Stimulated activated CD8-positive, alpha-beta memory T cell treated with anti-CD3 and anti-CD28 coated beads, Interleukin-4, amount 100 ng/mL, for 48 hours (primary cell): Measurements from ENCODE around the gene MILR1.
"Not testable (repeated sequence)": the region's sequence is repeated elsewhere in the genome, so short reads cannot be mapped to it uniquely, and the experiment has no call there.

Experiments
- DNase-seq: peaks from one replicate; pipeline ENCODE4 v3.0.0-alpha.2; 2020

MILR1 gene, protein sequence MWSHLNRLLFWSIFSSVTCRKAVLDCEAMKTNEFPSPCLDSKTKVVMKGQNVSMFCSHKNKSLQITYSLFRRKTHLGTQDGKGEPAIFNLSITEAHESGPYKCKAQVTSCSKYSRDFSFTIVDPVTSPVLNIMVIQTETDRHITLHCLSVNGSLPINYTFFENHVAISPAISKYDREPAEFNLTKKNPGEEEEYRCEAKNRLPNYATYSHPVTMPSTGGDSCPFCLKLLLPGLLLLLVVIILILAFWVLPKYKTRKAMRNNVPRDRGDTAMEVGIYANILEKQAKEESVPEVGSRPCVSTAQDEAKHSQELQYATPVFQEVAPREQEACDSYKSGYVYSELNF

DNA sequence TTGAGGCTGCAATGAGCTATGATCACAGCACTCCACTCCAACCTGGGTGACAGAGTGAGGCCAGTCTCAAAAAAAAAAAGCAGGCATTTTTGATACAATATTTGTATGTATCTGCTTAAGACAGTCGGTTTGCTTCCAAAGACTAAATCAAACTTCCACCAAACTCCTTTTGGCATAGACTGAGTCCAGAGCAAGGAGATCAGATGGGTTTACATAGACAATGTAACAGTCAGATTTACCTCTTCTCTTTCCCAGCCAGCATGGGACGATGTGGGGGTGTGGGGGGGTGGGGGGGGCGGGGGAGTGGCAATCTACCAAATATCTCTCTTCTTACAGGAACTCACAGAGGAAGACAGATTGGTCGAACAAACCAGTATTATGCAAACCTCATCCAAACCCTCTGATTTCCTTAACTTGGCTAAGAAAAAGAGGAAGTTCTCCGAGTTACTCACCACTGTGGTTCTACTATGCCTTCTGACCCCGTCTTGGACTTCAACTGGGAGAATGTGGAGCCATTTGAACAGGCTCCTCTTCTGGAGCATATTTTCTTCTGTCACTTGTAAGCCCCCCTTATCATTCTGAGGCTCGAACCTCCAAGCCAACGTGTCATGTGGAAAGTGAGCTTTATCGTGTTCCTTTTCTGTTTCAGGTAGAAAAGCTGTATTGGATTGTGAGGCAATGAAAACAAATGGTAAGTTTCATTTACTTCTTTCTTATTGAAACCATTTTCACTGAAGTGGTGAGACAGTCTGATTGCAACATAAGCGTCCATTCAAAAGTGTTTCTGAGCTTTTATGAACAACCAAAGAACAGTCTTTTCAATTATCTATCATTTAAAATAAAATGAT is at the start of gene MILR1:
Gene MILR1 (plus strand): TSS at position 451 of the 848 bp plus-strand sequence. CDS start 54 bp downstream, at position 505.
- no peak for DNase-seq

GRCh38 chr17:64399767-64400156 is 49.2 kb upstream of the MILR1 start:
- no peak for DNase-seq

DNA sequence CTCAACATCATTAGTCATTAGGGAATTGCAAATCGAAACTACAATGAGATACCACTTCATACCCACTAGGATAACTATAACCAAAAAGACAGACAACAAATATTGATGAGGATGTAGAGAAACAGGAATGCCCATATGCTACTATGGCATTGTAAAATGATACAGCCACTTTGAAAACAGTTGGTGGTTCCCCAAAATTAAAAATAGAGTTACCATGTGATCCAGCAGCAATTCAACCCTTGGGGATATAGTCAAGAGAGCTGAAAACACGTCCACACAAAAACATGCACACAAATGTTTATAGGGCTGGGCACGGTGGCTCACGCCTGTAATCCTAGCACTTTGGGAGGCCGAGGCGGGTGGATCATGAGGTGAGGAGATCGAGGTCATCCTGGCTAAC is 48.3 kb upstream of the MILR1 start:
- DNase-seq = no peak

DNA sequence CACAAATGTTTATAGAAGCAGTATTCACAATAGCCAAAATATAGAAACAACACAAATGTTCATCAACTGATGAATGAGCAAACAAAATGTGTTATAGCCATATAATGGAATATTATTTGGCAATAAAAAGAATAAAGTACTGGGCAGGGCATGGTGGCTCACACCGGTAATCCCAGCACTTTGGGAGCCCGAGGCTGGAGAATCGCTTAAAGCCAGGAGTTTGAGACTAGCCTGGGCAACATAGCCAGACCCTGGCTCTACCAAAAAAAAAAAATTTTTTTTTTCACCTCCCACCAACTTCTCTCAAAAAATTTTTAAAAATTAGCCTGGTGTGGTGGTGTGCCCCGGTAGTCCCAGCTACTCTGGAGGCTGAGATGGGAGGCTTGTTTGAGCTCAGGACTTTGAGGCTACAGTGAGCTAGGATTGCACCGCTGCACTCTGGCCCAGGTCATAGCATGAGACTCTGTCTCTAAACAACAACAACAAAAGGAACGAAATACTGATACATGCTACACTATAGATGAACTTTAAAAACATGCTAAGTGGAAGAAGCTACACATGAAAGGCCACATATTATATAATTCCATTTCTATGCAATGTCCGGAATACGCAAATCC is 47.6 kb upstream of the MILR1 start:
- DNase-seq = no peak

GRCh38 chr17:64401941-64402340 is 47.0 kb upstream of the MILR1 start:
- DNase-seq = no peak

GRCh38 chr17:64402469-64402868 is 46.4 kb upstream of the MILR1 start:
- no peak for DNase-seq

- no peak for DNase-seq
Observed at GRCh38 chr17:64403881-64404460, 44.9 kb upstream of the MILR1 start.

- DNase-seq = no peak
Observed at GRCh38 chr17:64406321-64407200, 42.4 kb upstream of the MILR1 start.

GRCh38 chr17:64410750-64411490 is 38.0 kb upstream of the MILR1 start:
- DNase-seq = no peak

DNA sequence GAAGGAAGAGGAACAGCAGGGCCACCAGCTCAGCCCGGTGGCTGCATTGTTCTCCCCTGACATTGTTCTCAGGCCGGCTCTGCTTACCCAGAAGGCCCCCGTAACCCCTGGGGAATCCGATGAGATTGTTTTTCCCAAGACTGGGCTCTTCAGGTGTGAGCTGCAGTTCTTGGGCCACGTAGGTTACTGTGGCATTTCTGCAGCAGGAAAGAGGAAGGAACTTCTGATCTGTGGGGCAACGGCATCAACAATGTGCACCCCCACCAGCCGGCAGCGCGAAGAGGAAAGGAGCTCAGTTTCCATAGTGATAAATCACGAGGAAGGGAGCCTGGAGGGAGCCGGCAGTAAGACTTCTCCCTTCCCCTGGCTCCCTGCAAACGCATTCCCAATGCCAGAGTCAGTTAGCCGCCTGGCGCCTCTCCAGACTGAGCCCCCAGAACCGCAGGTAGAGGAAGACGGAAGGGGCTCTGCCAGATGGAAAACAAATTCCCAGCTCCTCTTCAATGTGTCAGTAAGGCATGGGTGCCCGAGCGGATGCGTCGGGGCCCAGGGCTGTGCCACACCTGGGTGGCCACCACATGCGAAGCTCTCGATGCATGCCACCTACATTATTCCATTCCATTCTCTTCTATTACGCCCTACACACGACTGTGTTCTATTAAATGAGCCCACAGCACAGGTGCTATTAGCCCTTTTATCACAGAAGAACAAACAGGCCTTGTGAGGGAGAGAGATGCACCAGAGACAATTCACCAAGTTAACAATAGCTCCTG is 36.7 kb upstream of the MILR1 start:
- no peak for DNase-seq

GRCh38 chr17:64412944-64413381 is 36.0 kb upstream of the MILR1 start:
- no peak for DNase-seq

DNA sequence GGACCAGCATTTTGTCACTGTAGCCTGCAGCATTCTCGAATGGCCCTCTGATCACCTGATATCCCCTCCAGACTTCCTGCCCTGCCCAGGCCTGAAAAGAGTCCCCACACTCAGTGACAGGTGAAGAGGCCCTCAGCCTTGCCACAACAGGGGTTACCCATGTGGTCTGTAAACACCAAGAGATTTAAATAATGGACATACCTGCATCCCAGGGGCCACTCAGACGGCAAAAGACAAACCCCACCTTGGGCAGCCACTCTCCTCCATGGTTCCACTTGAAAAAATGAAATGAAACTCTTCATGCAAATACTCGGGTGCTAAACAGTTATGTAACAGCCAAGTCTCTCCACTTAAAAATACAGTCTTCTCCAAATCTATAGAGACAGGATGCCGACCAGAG is 35.4 kb upstream of the MILR1 start:
- no peak for DNase-seq

DNA sequence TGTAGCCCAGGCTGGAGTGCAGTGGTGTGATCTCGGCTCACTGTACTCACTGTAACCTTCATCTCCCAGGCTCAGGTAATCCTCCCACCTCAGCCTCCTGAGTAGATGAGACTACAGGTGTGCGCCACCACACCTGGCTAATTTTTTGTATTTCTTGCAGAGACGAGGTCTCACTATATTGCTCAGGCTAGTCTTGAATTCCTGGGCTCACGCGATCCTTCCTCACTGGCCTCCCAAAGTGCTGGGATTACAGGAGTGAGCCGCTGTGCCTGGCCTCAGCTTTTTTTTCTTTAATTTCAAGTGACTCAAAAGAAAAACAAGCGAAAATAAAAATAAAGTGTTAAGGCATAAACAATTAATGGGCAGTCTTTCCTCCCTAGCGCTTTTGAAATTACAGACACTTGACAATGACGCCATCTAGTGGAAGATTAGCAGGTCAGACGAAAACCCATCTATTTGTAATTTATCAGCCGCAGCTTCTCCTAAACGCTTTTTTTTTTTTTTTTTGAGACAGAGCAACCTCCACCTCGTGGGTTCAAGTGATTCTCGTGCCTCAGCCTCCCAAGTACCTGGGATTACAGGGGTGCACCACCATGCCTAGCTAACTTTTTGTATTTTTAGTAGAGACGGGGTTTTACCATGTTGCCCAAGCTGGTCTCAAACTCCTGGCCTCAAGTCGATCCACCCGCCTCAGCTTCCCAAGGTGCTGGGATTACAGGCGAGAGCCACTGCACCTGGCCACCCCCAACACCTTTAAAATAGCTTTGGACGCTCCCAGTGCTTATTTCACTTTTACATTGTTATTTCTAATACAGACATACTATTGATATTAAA is 30.2 kb upstream of the MILR1 start:
- no peak for DNase-seq

DNA sequence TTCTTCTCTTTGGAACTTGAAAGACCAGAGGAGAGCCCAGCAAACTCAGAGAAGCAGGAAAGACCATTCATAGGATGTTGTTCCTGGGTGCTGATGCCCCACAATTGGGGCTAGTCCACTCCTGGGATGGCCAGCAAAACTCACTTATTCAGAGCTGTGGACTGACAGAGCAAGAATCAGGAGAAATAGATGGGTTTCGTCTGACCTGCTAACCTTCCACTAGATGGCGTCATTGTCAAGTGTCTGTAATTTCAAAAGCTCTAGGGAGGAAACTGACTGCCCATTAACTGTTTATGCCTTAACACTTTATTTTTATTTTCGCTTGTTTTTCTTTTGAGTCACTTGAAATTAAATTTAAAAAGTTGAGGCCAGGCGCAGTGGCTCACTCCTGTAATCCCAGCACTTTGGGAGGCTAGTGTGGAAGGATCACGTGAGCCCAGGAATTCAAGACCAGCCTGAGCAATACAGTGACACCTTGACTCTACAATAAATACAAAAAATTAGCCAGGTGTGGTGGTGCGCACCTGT is 28.7 kb upstream of the MILR1 start:
- DNase-seq = no peak

DNA sequence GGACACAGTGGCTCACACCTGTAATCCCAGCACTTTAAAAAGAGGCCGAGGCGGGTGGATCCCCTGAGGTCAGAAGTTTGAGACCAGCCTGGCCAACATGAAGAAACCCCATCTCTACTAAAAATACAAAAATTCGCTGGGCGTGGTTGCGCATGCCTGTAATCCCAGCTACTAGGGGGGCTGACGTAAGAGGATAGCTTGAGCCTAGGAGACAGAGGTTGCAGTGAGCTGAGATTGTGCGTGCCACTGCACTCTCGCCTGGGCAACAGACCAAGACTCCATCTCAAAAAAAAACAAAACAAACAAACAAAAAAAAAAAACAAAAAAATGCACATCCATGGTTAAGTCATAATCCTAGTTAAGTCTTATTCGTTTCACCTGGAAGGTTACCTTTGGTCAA is 26.8 kb upstream of the MILR1 start:
- not testable (repeated sequence) for DNase-seq

- no peak for DNase-seq
Observed at GRCh38 chr17:64423881-64424280, 25.0 kb upstream of the MILR1 start.

GRCh38 chr17:64424324-64424849 is 24.5 kb upstream of the MILR1 start:
- no peak for DNase-seq

DNA sequence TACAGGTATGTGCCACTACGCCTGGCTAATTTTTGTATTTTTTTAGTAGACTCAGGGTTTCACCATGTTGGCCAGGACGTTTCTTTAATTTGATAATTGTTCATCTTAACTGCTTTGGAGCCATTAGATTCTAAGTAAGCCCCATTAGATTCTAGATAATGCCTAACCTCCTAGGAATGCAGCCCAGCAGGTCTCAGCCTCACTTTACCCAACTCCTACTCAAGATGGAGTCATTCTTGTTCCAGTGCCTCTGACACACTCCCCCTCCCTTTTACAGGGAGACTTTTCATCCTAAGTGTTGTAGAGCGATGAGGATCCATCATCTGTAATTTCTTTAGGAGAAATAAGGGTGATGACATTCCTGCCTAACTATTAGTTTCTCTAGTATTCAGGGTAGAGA is 23.7 kb upstream of the MILR1 start:
- DNase-seq = no peak

DNA sequence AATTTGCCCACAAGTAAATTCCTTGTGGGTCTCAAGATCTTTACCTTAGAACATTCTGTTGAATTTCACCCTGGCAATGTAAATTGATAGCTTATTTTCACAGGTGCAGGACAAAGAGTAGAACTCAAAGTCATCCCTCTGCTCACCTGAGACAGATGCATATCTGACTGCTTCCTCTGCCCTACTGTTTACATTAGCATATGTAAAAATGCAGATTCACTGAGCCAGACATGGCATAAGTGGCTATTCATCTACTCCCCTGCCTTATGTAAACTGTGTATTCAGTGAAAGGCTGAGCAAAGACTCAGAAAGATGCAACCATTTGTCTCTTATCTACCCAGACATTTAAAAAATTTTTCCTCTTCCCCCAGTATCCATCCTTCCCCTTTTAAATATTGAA is 22.3 kb upstream of the MILR1 start:
- no peak for DNase-seq
